Cardiac muscle cell (in vitro differentiated cells and primary cell): ENCODE data around the gene ISM1. TPM values are rescaled to one million over a fixed set of nuclear protein-coding genes. Genes with fewer than 3 reads are reported as not detected.

ENCODE experiments used
- DNase-seq, 2 donors: peaks; one replicate each; pipeline versions ENCODE4 v3.0.0 to v3.0.0-alpha.2; 2010 to 2017; ENCODE audit warnings: low read depth in 1 of 2, low spot score in 1 of 2
- H3K27ac ChIP-seq: fragments of 200-600 bp; sonication (generic); 2 replicates; pipeline ENCODE4 v1.5.1; 2016
- H3K27me3 ChIP-seq: fragments of 200-600 bp; sonication (generic); 2 replicates; pipeline ENCODE4 v1.6.0; 2016; ENCODE audit warnings: control low read depth
- H3K36me3 ChIP-seq: fragments of 200-600 bp; sonication (generic); 2 replicates; pipeline ENCODE4 v1.5.1; 2016; ENCODE audit warnings: control low read depth
- H3K4me1 ChIP-seq: fragments of 200-600 bp; sonication (generic); 2 replicates; pipeline ENCODE4 v1.8.1; 2017; ENCODE audit warnings: low read depth, mild to moderate bottlenecking, mixed run types
- H3K4me3 ChIP-seq: fragments of 200-600 bp; sonication (generic); 2 replicates; pipeline ENCODE4 v1.5.1; 2016; ENCODE audit warnings: mild to moderate bottlenecking
- H3K9me3 ChIP-seq: fragments of 200-600 bp; sonication (generic); 2 replicates; pipeline ENCODE4 v1.5.1; 2017; ENCODE audit warnings: low read depth, mild to moderate bottlenecking, control low read depth
- CTCF ChIP-seq: IDR thresholded peaks from 2 replicates; pipeline ENCODE4 v1.5.1; 2012; ENCODE audit warnings: low read depth, mild to moderate bottlenecking, low read length
- polyA plus RNA-seq: library from polyadenylated mRNA; unstranded; fragments of >200 nt; fragmentation: Nextera tagmentation; extraction: Ambion mirVana; gene quantifications from 2 replicates; pipeline ENCODE4 v1.2.1, GENCODE V29; 2016
- total RNA-seq: library from RNA; depleted of rRNA; stranded (reverse); fragments of >200 nt; gene quantifications from 2 replicates; pipeline ENCODE4 v1.2.3, GENCODE V29; 2016

Gene ISM1
- total and polyA plus RNA-seq, 2 experiments from 2014 or later, result 0.21 to 0.59 TPM

GRCh38 chr20:13320702-13321101 lies 99.6 kb downstream of the ISM1 start:
- Histone ChIP-seq H3K4me1 (peaks cover 15% of the 10 kb centered on the region), H3K4me3 (no peak overlapping the region), H3K27me3 (no peaks in the 10 kb centered on the region), H3K36me3 (no peaks in the 10 kb centered on the region), H3K9me3 (no peaks in the 10 kb centered on the region), H3K27ac (no peak overlapping the region)
- no peak for TF ChIP-seq CTCF
- no peak for DNase-seq

GRCh38 chr20:13321416-13321815 lies 100.3 kb downstream of the ISM1 start:
- H3K36me3 ChIP-seq, result no peaks in the 10 kb centered on the region
- no peak for DNase-seq
- H3K27me3 ChIP-seq, result no peaks in the 10 kb centered on the region
- no peak for TF ChIP-seq CTCF
- H3K4me1 ChIP-seq, result peaks cover 15% of the 10 kb centered on the region
- no peak overlapping the region for H3K27ac ChIP-seq
- H3K9me3 ChIP-seq, result no peaks in the 10 kb centered on the region
- H3K4me3 ChIP-seq, result no peak overlapping the region

GRCh38 chr20:13322198-13322597 lies 101.1 kb downstream of the ISM1 start:
- no peak overlapping the region for H3K4me3 ChIP-seq
- H3K36me3 ChIP-seq, result no peaks in the 10 kb centered on the region
- H3K27me3 ChIP-seq, result no peaks in the 10 kb centered on the region
- no peak for TF ChIP-seq CTCF
- peaks cover 15% of the 10 kb centered on the region for H3K4me1 ChIP-seq
- no peak overlapping the region for H3K27ac ChIP-seq
- no peak for DNase-seq
- H3K9me3 ChIP-seq, result no peaks in the 10 kb centered on the region

- Histone ChIP-seq H3K4me1 (peaks cover 15% of the 10 kb centered on the region), H3K4me3 (no peak overlapping the region), H3K36me3 (no peaks in the 10 kb centered on the region), H3K27me3 (no peaks in the 10 kb centered on the region), H3K27ac (peak overlapping the region; percentile 8), H3K9me3 (no peaks in the 10 kb centered on the region)
- TF ChIP-seq CTCF, result no peak
- peak in 1 of 2 donors; percentile 55 for DNase-seq
These were observed 101.5 kb downstream of the ISM1 start for GRCh38 chr20:13322621-13323020.

GRCh38 chr20:13325033-13325432 lies 104.0 kb downstream of the ISM1 start:
- H3K27ac ChIP-seq, result no peak overlapping the region
- DNase-seq, result peak; percentile 38 to 41
- TF ChIP-seq CTCF, result peak; percentile 63
- H3K27me3 ChIP-seq, result no peaks in the 10 kb centered on the region
- H3K4me1 ChIP-seq, result peaks cover 15% of the 10 kb centered on the region
- no peaks in the 10 kb centered on the region for H3K36me3 ChIP-seq
- H3K4me3 ChIP-seq, result no peak overlapping the region
- H3K9me3 ChIP-seq, result no peaks in the 10 kb centered on the region
